AG09319 (cell line): ENCODE measurements around the gene ZNF324B.

Experiments
- DNase-seq: peaks from one replicate; pipeline ENCODE4 v3.0.0-alpha.2; 2010; ENCODE audit warnings: low read depth; ENCODE audit errors: extremely low read depth
- CTCF ChIP-seq: IDR thresholded peaks from 2 replicates; pipeline ENCODE4 v1.5.1; 2011; ENCODE audit warnings: low read depth, mild to moderate bottlenecking, inconsistent platforms, low read length, moderate library complexity

The ZNF324B gene

GRCh38 chr19:58409010-58409790, 42.2 kb upstream of the ZNF324B start:
- no peak for DNase-seq
- TF ChIP-seq CTCF: no peak

GRCh38 chr19:58416604-58417003, 34.8 kb upstream of the ZNF324B start:
- DNase-seq: no peak
- no peak for TF ChIP-seq CTCF

GRCh38 chr19:58417071-58417470, 34.4 kb upstream of the ZNF324B start:
- no peak for TF ChIP-seq CTCF
- no peak for DNase-seq

- no peak for DNase-seq
- TF ChIP-seq CTCF: no peak
These were observed 22.8 kb upstream of the ZNF324B start for GRCh38 chr19:58428617-58429016.

GRCh38 chr19:58429745-58430144, 21.7 kb upstream of the ZNF324B start:
- TF ChIP-seq CTCF: no peak
- DNase-seq: no peak

GRCh38 chr19:58434217-58434616, 17.2 kb upstream of the ZNF324B start:
- DNase-seq: no peak

More at GRCh38 chr19:58434217-58434616, 17.2 kb upstream of the ZNF324B start:
- no peak for TF ChIP-seq CTCF
